Measurements from ENCODE around the gene IRF2BPL.

DNA sequence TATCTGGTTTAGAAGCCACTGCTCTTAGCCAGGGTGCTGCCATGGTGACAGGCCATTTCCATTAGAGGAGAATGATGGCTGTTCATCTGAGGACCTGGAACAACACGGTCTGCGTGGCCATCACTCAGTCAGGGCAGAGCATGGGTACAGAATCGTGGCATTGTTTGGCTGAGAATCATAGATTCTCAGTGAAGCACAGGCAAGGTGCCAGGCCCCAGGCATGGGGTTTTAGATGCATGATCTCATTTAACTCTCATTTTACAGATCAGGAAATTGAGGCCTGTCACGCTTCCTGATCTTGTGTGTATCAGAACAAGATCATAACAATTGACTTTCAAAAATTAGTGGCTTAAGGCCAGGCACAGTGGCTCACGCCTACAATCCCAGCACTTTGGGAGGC is 26.8 kb upstream of the IRF2BPL start:
- TF ChIP-seq CTCF (IDR thresholded peaks at IDR 0.05) (no peak), EZH2 (IDR thresholded peaks at IDR 0.05) (no peak)
